Measurements from ENCODE around the gene RP9. TPM values are rescaled to one million over a fixed set of nuclear protein-coding genes. Genes with fewer than 3 reads are reported as not detected.
A peak's percentile ranks its signal among the peaks of the same experiment; 100 is the strongest.

Gene RP9
- total RNA-seq, 1 experiment from 2014 or later = 16.2 TPM

DNA sequence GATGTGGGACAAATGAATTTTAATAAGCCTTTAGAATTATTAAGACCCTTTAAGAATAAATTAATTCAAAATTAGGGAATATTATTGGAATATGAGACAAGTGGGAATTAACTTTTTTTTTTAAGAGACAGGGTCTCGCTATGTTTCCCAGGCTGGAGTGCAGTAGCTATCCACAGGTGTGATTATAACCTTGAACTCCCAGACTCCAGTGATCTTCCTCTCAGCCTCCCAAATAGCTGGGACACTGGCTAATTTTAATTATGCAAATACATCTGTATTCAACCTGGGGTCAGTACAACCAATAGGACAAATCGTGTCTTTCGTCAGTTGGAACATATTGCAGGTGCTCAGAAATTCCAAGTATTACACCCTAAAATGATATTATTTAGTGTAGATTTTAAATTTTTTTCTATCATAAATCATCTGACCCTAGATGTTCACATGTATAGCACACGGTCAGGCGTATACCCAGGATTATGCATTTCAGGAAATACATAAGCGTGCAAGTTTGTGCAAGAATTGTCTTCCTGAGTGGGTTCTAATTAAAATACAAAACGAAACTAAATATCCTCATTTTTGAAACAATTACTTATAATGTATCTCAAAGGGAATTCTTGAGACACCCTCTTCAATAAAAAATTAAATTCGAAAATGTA, 47.8 kb downstream of the RP9 start:
- Histone ChIP-seq H4K5ac (ENCODE audit: insufficient read length, low read depth, low read length) (no peak overlapping the region), H2BK20ac (ENCODE audit: low read depth, low read length, poor library complexity, severe bottlenecking) (no peak overlapping the region), H2AFZ (ENCODE audit: low read length) (no peak overlapping the region), H3K79me1 (ENCODE audit: insufficient read depth, low read depth, low read length, poor library complexity, severe bottlenecking) (peaks cover 4% of the 10 kb centered on the region), H2AK5ac (ENCODE audit: insufficient read length, low read length) (no peak overlapping the region), H3K4ac (ENCODE audit: low read depth, low read length) (no peak overlapping the region), H3K4me2 (ENCODE audit: insufficient read depth, insufficient read length, low read length) (peak overlapping the region; percentile 73), H2BK12ac (ENCODE audit: insufficient read length, low read depth, low read length) (no peak overlapping the region), H4K20me1 (ENCODE audit: control insufficient read depth, insufficient read depth, insufficient read length) (no peaks in the 10 kb centered on the region), H3K79me2 (ENCODE audit: insufficient read depth, low read length) (peaks cover 17% of the 10 kb centered on the region), H3K4me1 (ENCODE audit: insufficient read depth, low read length) (peaks cover 2% of the 10 kb centered on the region; the same call in 1 of the 2 replicates), H3T11ph (ENCODE audit: low read length) (no peak overlapping the region), H3K14ac (ENCODE audit: insufficient read depth, low read length) (no peak overlapping the region), H3K27me3 (ENCODE audit: insufficient read depth, low read length) (no peaks in the 10 kb centered on the region), H4K8ac (replicated peaks; ENCODE audit: insufficient read length, low read depth, low read length) (no peak overlapping the region), H3K9ac (ENCODE audit: extremely low read depth, insufficient read length, low read length) (no peak overlapping the region), H2BK5ac (ENCODE audit: insufficient read length, low read length) (no peak overlapping the region), H3K18ac (ENCODE audit: insufficient read length, low read depth, low read length) (no peak overlapping the region), H3K9me3 (ENCODE audit: control insufficient read depth, low read depth, low read length) (no peaks in the 10 kb centered on the region), H2BK15ac (ENCODE audit: low read depth, low read length) (no peak overlapping the region), H4K91ac (ENCODE audit: insufficient read length, low read depth, low read length) (no peak overlapping the region), H3K23me2 (ENCODE audit: insufficient read length, low read depth, low read length, poor library complexity, severe bottlenecking) (no peaks in the 10 kb centered on the region), H3K23ac (ENCODE audit: insufficient read length, low read depth, low read length) (no peak overlapping the region), H3K56ac (ENCODE audit: insufficient read length, low read depth, low read length) (no peak overlapping the region), H2BK120ac (ENCODE audit: low read depth, low read length, poor library complexity, severe bottlenecking) (no peak overlapping the region), H3K27ac (ENCODE audit: insufficient read length, low read depth, low read length) (no peak overlapping the region)
- Mint-ChIP-seq H3K27me3 (ENCODE audit: low read depth) (peaks cover 2% of the 10 kb centered on the region), H3K4me3 (peak overlapping the region; percentile 96 to 99), H3K9me3 (peaks cover 22% of the 10 kb centered on the region in 2 experiments), H3K4me1 (peaks cover 3 to 17% of the 10 kb centered on the region in 2 experiments; a peak in 3 of 4 replicates), H3K27ac (no peak overlapping the region), H3K36me3 (ENCODE audit: insufficient read depth in 1 of 3, low read depth in 3 of 3) (peaks cover 11 to 32% (median 12%) of the 10 kb centered on the region in 3 experiments)
- WGBS (ENCODE audit: extremely low coverage, insufficient read length, low lambda C conversion rate) = no CpG with 5 or more reads among the region's 8 CpGs
- TF ChIP-seq, protein P1, sequence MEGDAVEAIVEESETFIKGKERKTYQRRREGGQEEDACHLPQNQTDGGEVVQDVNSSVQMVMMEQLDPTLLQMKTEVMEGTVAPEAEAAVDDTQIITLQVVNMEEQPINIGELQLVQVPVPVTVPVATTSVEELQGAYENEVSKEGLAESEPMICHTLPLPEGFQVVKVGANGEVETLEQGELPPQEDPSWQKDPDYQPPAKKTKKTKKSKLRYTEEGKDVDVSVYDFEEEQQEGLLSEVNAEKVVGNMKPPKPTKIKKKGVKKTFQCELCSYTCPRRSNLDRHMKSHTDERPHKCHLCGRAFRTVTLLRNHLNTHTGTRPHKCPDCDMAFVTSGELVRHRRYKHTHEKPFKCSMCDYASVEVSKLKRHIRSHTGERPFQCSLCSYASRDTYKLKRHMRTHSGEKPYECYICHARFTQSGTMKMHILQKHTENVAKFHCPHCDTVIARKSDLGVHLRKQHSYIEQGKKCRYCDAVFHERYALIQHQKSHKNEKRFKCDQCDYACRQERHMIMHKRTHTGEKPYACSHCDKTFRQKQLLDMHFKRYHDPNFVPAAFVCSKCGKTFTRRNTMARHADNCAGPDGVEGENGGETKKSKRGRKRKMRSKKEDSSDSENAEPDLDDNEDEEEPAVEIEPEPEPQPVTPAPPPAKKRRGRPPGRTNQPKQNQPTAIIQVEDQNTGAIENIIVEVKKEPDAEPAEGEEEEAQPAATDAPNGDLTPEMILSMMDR (conservative IDR thresholded peaks at IDR 0.05) = no peak
- no peak for DNase-seq

All from H9 (cell line).